NB4 (cell line): ENCODE results near the gene SIL1.

Experiments
- DNase-seq: peaks from one replicate; pipeline ENCODE4 v3.0.0; 2010; ENCODE audit warnings: low read depth
- H3K4me3 ChIP-seq: one replicate; pipeline ENCODE4 v1.5.1; 2011; ENCODE audit warnings: mild to moderate bottlenecking, low read depth, low read length, moderate library complexity
- MYC ChIP-seq: IDR thresholded peaks from 2 replicates; pipeline ENCODE4 v1.6.1; 2011; ENCODE audit warnings: low read depth, low read length
- POLR2A ChIP-seq: IDR thresholded peaks from 2 replicates; pipeline ENCODE4 v1.6.1; 2011; ENCODE audit warnings: mild to moderate bottlenecking; ENCODE audit not compliant: insufficient read length; ENCODE audit errors: extremely low read depth
- TF ChIP-seq, protein P1 (sequence below): IDR thresholded peaks from one replicate; pipeline ENCODE4 v1.5.1; 2012; ENCODE audit warnings: low read depth, low read length
- TF ChIP-seq, protein P2 (sequence below): IDR thresholded peaks from 2 replicates; pipeline ENCODE4 v1.6.1; 2011; ENCODE audit warnings: low read depth, low read length

SIL1 gene

DNA sequence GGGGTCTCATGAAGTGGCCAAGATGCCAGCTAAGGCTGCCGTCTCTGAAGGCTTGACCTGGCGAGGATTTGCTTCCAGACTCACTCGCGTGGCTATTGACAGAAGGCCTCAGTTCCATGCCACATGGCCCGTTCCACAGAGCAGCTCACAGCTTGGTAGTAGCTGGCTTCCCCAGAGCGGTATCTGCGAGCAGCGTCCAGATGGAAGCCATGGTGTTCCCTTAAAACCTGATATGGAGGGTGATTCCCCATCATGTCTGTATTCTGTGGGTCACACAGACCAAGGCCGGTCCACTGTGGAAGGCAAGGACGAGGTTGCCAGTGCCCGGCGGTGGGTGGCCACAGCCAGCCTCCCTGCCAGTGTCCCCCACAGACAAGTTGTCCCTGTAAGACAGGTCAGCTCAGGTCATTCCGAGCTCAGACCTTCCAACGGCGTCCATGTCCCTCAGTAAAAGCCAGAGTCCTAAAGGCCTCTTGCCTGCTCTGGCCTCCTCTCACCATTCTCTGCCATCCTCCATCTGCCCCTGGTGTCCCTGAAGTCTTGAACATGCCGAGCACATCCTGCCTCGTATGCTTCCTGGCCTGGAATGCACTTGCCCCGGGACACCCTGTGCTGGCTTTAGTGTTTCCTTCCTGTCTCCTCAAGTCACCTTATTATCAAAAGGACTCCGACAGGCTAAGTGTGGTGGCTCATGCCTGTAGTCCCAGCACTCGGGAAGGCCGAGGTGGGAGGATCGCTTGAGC is 261.8 kb downstream of the SIL1 start:
- no peak overlapping the region for H3K4me3 ChIP-seq
- TF ChIP-seq POLR2A (no peak), MYC (no peak)
- TF ChIP-seq, protein P1, sequence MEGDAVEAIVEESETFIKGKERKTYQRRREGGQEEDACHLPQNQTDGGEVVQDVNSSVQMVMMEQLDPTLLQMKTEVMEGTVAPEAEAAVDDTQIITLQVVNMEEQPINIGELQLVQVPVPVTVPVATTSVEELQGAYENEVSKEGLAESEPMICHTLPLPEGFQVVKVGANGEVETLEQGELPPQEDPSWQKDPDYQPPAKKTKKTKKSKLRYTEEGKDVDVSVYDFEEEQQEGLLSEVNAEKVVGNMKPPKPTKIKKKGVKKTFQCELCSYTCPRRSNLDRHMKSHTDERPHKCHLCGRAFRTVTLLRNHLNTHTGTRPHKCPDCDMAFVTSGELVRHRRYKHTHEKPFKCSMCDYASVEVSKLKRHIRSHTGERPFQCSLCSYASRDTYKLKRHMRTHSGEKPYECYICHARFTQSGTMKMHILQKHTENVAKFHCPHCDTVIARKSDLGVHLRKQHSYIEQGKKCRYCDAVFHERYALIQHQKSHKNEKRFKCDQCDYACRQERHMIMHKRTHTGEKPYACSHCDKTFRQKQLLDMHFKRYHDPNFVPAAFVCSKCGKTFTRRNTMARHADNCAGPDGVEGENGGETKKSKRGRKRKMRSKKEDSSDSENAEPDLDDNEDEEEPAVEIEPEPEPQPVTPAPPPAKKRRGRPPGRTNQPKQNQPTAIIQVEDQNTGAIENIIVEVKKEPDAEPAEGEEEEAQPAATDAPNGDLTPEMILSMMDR: no peak
- TF ChIP-seq, protein P2, sequence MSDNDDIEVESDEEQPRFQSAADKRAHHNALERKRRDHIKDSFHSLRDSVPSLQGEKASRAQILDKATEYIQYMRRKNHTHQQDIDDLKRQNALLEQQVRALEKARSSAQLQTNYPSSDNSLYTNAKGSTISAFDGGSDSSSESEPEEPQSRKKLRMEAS: no peak
- no peak for DNase-seq

DNA sequence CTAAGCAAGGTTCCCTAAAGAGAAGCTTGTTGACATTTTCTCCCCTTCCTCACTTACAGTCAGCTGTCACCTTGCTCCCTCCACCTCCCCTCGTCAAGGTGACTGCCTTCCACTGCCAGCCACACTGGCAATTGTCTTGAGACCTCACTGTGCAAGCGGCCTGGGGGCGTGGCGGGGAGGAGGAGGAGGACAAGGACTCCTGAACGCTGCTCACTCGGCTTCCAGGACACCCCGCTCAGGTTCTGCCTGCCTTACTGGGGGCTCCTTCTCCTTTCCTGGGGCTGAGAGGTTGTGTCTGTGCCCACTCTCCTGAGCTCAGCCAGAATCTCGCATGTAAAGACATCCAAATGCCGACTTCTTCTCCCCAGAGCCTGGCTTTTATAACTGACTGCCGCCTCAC is 262.7 kb downstream of the SIL1 start:
- H3K4me3 ChIP-seq: no peak overlapping the region
- TF ChIP-seq POLR2A (no peak), MYC (no peak)
- TF ChIP-seq, protein P1: no peak
- TF ChIP-seq, protein P2: no peak
- DNase-seq: no peak

DNA sequence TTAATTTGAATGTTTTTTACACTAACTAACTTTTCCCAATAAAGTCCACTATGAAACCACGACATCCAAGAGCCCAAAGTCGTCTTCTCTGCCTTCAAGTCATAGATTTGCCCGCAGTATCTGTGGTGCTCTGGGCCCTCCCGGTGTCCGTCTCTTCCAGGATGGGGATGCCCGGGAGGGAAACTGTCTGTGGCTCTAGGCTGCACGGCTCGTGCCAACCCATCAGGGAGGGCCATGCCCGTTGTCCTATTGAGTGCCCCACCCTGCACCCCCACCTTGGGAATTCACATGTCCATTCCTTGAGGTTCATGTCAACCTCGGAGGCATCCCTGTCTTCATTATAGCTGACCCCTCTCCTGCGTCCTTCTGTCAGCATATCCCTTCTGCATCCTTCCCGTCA is 263.2 kb downstream of the SIL1 start:
- TF ChIP-seq, protein P1: no peak
- no peak for TF ChIP-seq POLR2A
- TF ChIP-seq, protein P2: no peak
- no peak overlapping the region for H3K4me3 ChIP-seq
- no peak for DNase-seq

DNA sequence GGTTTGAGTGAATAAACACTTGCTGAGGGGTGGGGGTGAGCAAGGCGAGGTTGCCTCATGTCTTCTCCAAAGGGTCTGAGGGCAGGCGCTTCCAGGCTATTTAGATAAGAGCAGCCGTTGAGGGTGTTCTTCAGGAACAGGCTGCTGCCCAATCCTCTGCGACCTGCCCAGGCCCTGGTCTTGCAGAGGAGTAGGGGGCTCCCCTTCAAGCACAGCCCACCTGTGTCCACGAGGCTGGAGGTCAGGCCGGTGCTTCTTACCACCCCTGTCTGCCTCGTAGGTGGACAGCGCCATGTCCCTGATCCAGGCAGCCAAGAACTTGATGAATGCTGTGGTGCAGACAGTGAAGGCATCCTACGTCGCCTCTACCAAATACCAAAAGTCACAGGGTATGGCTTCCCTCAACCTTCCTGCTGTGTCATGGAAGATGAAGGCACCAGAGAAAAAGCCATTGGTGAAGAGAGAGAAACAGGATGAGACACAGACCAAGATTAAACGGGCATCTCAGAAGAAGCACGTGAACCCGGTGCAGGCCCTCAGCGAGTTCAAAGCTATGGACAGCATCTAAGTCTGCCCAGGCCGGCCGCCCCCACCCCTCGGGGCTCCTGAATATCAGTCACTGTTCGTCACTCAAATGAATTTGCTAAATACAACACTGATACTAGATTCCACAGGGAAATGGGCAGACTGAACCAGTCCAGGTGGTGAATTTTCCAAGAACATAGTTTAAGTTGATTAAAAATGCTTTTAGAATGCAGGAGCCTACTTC is 264.5 kb downstream of the SIL1 start:
- TF ChIP-seq, protein P1: no peak
- no peak for TF ChIP-seq MYC
- no peak for TF ChIP-seq POLR2A
- TF ChIP-seq, protein P2: no peak
- no peak for DNase-seq

DNA sequence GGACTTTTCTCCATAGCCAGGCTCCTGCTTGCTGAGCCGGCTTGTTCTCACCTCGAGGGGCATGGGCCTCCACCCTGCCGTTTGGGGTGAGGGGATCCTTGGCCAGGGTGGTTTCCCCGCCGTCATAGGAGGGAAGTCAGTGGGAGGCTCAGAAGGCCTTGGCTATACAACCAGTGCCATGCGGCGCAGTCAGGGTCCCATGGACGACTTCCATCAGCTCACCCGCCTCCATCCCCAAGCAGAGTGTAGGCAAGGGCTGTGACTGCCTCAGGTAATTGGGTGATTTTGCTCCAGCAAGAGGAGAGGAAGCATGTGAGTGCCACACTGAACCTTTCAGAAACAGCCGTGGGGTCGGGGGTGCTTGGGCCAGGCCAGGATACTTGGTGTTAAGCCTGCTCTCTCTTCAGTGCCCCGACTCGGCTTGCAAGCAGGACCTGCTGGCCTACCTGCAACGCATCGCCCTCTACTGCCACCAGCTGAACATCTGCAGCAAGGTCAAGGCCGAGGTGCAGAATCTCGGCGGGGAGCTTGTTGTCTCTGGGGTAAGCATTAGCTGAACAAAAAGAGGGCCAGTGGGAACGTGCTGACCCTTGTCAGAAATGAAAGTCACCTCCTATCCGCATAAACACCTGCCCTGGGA is 265.9 kb downstream of the SIL1 start:
- DNase-seq: peak; percentile 19
- TF ChIP-seq MYC: no peak
- TF ChIP-seq, protein P1: peak; percentile 11
- H3K4me3 ChIP-seq: no peak overlapping the region

More for the DNA sequence above, 264.5 kb downstream of the SIL1 start:
- no peak overlapping the region for H3K4me3 ChIP-seq
